ENCODE results near the gene SEC14L1. TPM values are rescaled to one million over a fixed set of nuclear protein-coding genes. Genes with fewer than 3 reads are reported as not detected.

SEC14L1 gene
- total and polyA plus RNA-seq, 2 of the 8 experiments (the other 6 are each of a cell fraction or from before 2014, with no cell fraction given), result 27.2 to 74.4 TPM

- Histone ChIP-seq H3K27me3 (replicated peaks in 1 of 4; ENCODE audit: control insufficient read depth in 3 of 4, extremely low read depth in 1 of 4, insufficient read depth in 3 of 4, low read length in 3 of 4) (no peaks in the 10 kb centered on the region), H3K14ac (ENCODE audit: insufficient read length) (no peak overlapping the region), H3K56ac (replicated peaks; ENCODE audit: insufficient read length, low read depth, low read length) (no peak overlapping the region), H4K91ac (replicated peaks; ENCODE audit: insufficient read length, low read length) (no peak overlapping the region), H3K4me1 (replicated peaks in 1 of 4; ENCODE audit: control insufficient read depth in 3 of 4, insufficient read depth in 4 of 4, low read length in 3 of 4) (peaks cover 0 to 2% (median 0%) of the 10 kb centered on the region in 4 experiments; a peak in 1 of 7 replicates), H3K9me3 (ENCODE audit: insufficient read depth in 2 of 2, low read depth in 1 of 2, low read length in 1 of 2) (no peaks in the 10 kb centered on the region), H3K18ac (ENCODE audit: extremely low read depth, low read length) (no peak overlapping the region; the same call in 1 of the 2 replicates), H4K5ac (ENCODE audit: insufficient read length, low read depth, low read length) (no peak overlapping the region), H2AK5ac (ENCODE audit: low read depth, low read length) (no peak overlapping the region), H3K36me3 (ENCODE audit: control insufficient read depth in 2 of 4, insufficient read depth in 4 of 4, low read length in 3 of 4) (no peaks in the 10 kb centered on the region), H2BK20ac (ENCODE audit: low read length) (no peak overlapping the region), H3K79me2 (ENCODE audit: control insufficient read depth in 1 of 2, insufficient read depth in 2 of 2, low read length in 2 of 2) (peaks cover 0 to 37% of the 10 kb centered on the region in 2 experiments; a peak in 2 of 4 replicates), H4K8ac (ENCODE audit: extremely low read depth, insufficient read depth, low read length) (no peak overlapping the region), H3K9ac (replicated peaks in 1 of 4; ENCODE audit: extremely low read depth in 1 of 4, low read depth in 3 of 4, low read length in 3 of 4) (no peak overlapping the region), H3K23ac (ENCODE audit: insufficient read length) (no peak overlapping the region), H2AFZ (ENCODE audit: low read length) (no peak overlapping the region), H2BK5ac (ENCODE audit: low read depth, low read length) (no peak overlapping the region), H3K27ac (ENCODE audit: low read depth, low read length) (no peak overlapping the region), H2BK15ac (ENCODE audit: low read length) (no peak overlapping the region), H3K4ac (replicated peaks; ENCODE audit: insufficient read length, low read depth, low read length) (no peak overlapping the region), H3K23me2 (ENCODE audit: low read depth, low read length) (no peaks in the 10 kb centered on the region; the same call in 1 of the 2 replicates), H2BK120ac (replicated peaks; ENCODE audit: low read depth, low read length) (no peak overlapping the region), H2BK12ac (ENCODE audit: low read depth, low read length) (no peak overlapping the region), H4K20me1 (replicated peaks in 1 of 2; ENCODE audit: control insufficient read depth in 1 of 2, insufficient read depth in 2 of 2, low read length in 2 of 2) (peaks cover 1% of the 10 kb centered on the region in 2 experiments), H3K79me1 (ENCODE audit: low read depth, low read length) (peaks cover 2% of the 10 kb centered on the region), H3K4me2 (ENCODE audit: insufficient read depth in 1 of 2, low read depth in 2 of 2, low read length in 2 of 2) (no peak overlapping the region), H3K4me3 (ENCODE audit: extremely low read depth in 1 of 4, insufficient read depth in 2 of 4, low read depth in 3 of 4, low read length in 4 of 4) (no peak overlapping the region)
- 90% methylated on average over 3 of the region's 3 CpGs; no CpG with 5 or more reads in 1 of the 2 experiments for WGBS, 2 experiments (ENCODE audit: extremely low coverage in 1 of 2, insufficient coverage in 1 of 2, insufficient read length in 1 of 2, insufficient replicate concordance in 2 of 2, low coverage in 1 of 2, low lambda C conversion rate in 2 of 2, missing lambda C conversion rate in 1 of 2)
- DNase-seq (ENCODE audit: low read depth in 1 of 2, low spot score in 2 of 2), result no peak
- FAIRE-seq, result no peak
- TF ChIP-seq ASH2L (IDR thresholded peaks at IDR 0.05; ENCODE audit: low read length) (no peak), POU5F1 (IDR thresholded peaks at IDR 0.05; ENCODE audit: low read depth, low read length) (no peak)
- POLR2A ChIA-PET (ENCODE audit: partially characterized antibody), result no interaction called here
- CTCF ChIA-PET (ENCODE audit: partially characterized antibody), result interaction anchor here (0.5 to 1.9 kb wide), 5 partner anchors 15 to 1123 kb away, joined by 3 to 6 read pairs (median 3); no protein-coding TSS in a partner anchor
These were observed 14.4 kb downstream of the SEC14L1 start for GRCh38 chr17:77155125-77155524.
